ENCODE measurements around the gene PHOSPHO1.

DNA sequence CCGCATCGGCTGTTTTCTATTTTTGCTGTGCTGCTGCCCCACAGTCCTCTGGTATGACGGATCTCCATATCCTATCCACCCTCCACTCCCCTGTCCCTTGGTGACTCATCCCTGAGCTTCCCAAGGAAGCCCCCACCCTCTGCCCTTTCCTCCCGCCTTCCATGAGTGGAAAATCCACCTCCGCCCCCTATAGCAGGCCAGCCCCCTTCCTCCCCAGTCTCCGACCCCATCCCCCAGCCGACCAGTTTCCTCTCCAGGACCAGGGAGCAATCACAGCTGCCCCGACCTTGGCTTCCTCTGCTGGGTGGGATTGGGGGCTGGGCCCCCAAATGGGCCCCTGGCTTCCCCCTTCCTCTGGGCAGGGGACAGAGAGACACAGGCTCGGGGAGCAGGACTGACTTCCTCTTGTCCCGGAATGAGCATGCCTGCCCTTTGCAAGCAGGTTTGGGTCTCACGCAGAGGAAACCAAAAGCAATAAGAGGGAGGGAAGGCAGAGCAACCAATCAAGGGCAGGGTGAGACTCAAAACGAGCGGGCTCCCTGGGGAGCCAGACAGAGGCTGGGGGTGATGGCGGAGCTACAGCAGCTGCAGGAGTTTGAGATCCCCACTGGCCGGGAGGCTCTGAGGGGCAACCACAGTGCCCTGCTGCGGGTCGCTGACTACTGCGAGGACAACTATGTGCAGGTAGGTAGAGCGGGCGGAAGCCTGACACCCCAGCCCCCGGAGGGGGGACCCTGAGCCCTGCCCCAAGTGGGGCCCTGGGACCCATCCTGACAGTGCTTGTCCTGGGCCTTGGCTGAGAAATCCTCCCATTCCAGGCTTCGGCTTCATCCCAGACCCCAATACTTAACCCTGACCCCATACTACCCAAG, 20.2 kb downstream of the PHOSPHO1 start, which contains the start of the genes ABI3 and GNGT2:
- TF ChIP-seq, protein P1, sequence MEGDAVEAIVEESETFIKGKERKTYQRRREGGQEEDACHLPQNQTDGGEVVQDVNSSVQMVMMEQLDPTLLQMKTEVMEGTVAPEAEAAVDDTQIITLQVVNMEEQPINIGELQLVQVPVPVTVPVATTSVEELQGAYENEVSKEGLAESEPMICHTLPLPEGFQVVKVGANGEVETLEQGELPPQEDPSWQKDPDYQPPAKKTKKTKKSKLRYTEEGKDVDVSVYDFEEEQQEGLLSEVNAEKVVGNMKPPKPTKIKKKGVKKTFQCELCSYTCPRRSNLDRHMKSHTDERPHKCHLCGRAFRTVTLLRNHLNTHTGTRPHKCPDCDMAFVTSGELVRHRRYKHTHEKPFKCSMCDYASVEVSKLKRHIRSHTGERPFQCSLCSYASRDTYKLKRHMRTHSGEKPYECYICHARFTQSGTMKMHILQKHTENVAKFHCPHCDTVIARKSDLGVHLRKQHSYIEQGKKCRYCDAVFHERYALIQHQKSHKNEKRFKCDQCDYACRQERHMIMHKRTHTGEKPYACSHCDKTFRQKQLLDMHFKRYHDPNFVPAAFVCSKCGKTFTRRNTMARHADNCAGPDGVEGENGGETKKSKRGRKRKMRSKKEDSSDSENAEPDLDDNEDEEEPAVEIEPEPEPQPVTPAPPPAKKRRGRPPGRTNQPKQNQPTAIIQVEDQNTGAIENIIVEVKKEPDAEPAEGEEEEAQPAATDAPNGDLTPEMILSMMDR (conservative IDR thresholded peaks at IDR 0.05 in 1 of 2, IDR thresholded peaks at IDR 0.05 in 1 of 2; ENCODE audit: low read depth in 1 of 2, low read length in 2 of 2) = no peak
- no peak for TF ChIP-seq EZH2 (IDR thresholded peaks at IDR 0.05; ENCODE audit: low read length, missing control alignments)

All from fibroblast of lung (primary cell).